ENCODE data around the gene ERBB4. TPM values are rescaled to one million over a fixed set of nuclear protein-coding genes. Genes with fewer than 3 reads are reported as not detected.

ERBB4 gene
- total RNA-seq, 3 donors from 2014 or later: 1.6 to 53.1 (median 18.4) TPM

DNA sequence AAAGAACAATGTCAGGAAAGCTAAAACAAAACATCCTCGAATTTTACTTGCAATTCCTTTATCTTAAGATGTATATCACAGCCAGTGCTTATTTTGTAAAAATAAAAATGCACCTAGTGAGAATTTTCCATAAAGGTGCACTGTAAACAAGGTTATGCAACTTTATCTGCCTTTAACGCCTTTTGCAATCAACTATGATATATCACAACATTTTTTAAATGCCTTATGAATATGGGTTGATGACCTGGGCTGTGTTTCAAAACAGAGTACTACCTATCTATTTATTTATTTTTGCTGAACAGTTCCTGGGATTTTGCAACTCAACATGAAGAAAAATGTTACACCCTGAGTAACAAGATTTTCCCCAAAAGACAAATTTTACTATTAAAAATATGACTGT, 1112.4 kb downstream of the ERBB4 start:
- no peak overlapping the region for H3K27ac ChIP-seq
- no peaks in the 10 kb centered on the region for H3K36me3 ChIP-seq
- no peak for DNase-seq (ENCODE audit: low spot score in 2 of 2)
- H3K4me3 ChIP-seq: no peak overlapping the region
- H3K4me1 ChIP-seq: no peaks in the 10 kb centered on the region
- TF ChIP-seq, protein P1, sequence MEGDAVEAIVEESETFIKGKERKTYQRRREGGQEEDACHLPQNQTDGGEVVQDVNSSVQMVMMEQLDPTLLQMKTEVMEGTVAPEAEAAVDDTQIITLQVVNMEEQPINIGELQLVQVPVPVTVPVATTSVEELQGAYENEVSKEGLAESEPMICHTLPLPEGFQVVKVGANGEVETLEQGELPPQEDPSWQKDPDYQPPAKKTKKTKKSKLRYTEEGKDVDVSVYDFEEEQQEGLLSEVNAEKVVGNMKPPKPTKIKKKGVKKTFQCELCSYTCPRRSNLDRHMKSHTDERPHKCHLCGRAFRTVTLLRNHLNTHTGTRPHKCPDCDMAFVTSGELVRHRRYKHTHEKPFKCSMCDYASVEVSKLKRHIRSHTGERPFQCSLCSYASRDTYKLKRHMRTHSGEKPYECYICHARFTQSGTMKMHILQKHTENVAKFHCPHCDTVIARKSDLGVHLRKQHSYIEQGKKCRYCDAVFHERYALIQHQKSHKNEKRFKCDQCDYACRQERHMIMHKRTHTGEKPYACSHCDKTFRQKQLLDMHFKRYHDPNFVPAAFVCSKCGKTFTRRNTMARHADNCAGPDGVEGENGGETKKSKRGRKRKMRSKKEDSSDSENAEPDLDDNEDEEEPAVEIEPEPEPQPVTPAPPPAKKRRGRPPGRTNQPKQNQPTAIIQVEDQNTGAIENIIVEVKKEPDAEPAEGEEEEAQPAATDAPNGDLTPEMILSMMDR (IDR thresholded peaks at IDR 0.05): no peak
- TF ChIP-seq POLR2AphosphoS5 (IDR thresholded peaks at IDR 0.05): no peak
- no peak for TF ChIP-seq POLR2A (IDR thresholded peaks at IDR 0.05)
- H3K9me3 ChIP-seq: no peaks in the 10 kb centered on the region
- intact Hi-C loops (cut with DNase I; ENCODE audit: low total_unique reads): no loop called here
- H3K27me3 ChIP-seq: no peaks in the 10 kb centered on the region

GRCh38 chr2:211423018-211423417, 1115.6 kb downstream of the ERBB4 start:
- Histone ChIP-seq H3K36me3 (no peaks in the 10 kb centered on the region), H3K27ac (no peak overlapping the region), H3K4me3 (no peak overlapping the region), H3K9me3 (no peaks in the 10 kb centered on the region), H3K27me3 (no peaks in the 10 kb centered on the region), H3K4me1 (no peaks in the 10 kb centered on the region)
- no peak for DNase-seq (ENCODE audit: low spot score in 2 of 2)
- TF ChIP-seq POLR2AphosphoS5 (IDR thresholded peaks at IDR 0.05) (no peak), POLR2A (IDR thresholded peaks at IDR 0.05) (no peak)
- TF ChIP-seq, protein P1 (IDR thresholded peaks at IDR 0.05): no peak
- intact Hi-C loops (cut with DNase I; ENCODE audit: low total_unique reads): no loop called here

DNA sequence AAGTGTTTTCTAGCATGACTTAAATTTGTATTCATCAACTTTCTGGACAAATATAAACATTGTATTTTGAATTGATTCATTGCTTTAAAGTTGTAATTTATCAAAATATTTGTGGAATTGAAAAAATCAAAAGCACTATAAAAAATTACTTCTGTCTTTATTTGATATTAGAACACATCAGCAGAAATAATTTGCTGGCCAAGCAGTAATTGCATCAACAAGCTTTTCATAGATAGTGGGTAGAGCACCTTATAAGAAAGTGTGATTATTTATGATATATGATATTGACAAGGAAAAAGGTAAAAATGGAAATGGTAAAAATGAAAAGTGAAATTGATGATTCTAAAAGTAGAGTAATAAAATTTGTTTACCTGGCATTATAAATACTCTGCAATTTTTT, 1121.1 kb downstream of the ERBB4 start:
- intact Hi-C loops (cut with DNase I; ENCODE audit: low total_unique reads): no loop called here
- no peak overlapping the region for H3K27ac ChIP-seq
- TF ChIP-seq POLR2AphosphoS5 (IDR thresholded peaks at IDR 0.05): no peak
- no peak for TF ChIP-seq POLR2A (IDR thresholded peaks at IDR 0.05)
- TF ChIP-seq, protein P1 (IDR thresholded peaks at IDR 0.05): no peak
- no peak overlapping the region for H3K4me3 ChIP-seq
- no peaks in the 10 kb centered on the region for H3K9me3 ChIP-seq
- DNase-seq (ENCODE audit: low spot score in 2 of 2): no peak
- no peaks in the 10 kb centered on the region for H3K36me3 ChIP-seq
- H3K27me3 ChIP-seq: no peaks in the 10 kb centered on the region
- H3K4me1 ChIP-seq: no peaks in the 10 kb centered on the region

DNA sequence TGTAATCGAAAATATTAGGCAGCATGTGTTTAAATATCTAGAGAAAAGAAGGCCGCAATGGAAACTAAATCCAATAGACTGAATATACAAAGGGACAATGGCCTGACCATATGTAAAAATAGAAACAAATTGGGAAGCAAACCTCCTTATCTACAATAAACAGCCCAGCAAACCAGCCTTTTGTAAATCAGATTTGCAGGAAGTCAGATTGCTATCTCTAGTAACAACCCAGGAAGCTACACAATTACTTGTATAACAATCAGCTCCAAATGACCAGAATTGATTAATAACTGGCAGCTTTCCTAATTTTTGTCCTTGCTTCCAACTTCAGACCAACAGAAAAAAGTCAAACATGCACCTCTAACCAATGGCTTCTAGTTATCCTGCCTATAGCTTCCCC, 1122.2 kb downstream of the ERBB4 start:
- Histone ChIP-seq H3K36me3 (no peaks in the 10 kb centered on the region), H3K27me3 (no peaks in the 10 kb centered on the region), H3K9me3 (no peaks in the 10 kb centered on the region), H3K4me3 (no peak overlapping the region), H3K27ac (no peak overlapping the region), H3K4me1 (no peaks in the 10 kb centered on the region)
- TF ChIP-seq, protein P1 (IDR thresholded peaks at IDR 0.05): no peak
- TF ChIP-seq POLR2AphosphoS5 (IDR thresholded peaks at IDR 0.05) (no peak), POLR2A (IDR thresholded peaks at IDR 0.05) (no peak)
- DNase-seq (ENCODE audit: low spot score in 2 of 2): no peak
- intact Hi-C loops (cut with DNase I; ENCODE audit: low total_unique reads): no loop called here

- no peak overlapping the region for H3K27ac ChIP-seq
Observed at GRCh38 chr2:211413746-211414145, 1124.9 kb downstream of the ERBB4 start.

More at GRCh38 chr2:211413746-211414145, 1124.9 kb downstream of the ERBB4 start:
- TF ChIP-seq POLR2AphosphoS5 (IDR thresholded peaks at IDR 0.05): no peak
- TF ChIP-seq, protein P1 (IDR thresholded peaks at IDR 0.05): no peak
- no peaks in the 10 kb centered on the region for H3K36me3 ChIP-seq
- H3K9me3 ChIP-seq: no peaks in the 10 kb centered on the region
- no peak for DNase-seq (ENCODE audit: low spot score in 2 of 2)
- H3K4me1 ChIP-seq: no peaks in the 10 kb centered on the region
- no peaks in the 10 kb centered on the region for H3K27me3 ChIP-seq
- H3K4me3 ChIP-seq: no peak overlapping the region
- intact Hi-C loops (cut with DNase I; ENCODE audit: low total_unique reads): no loop called here

Measured in breast epithelium (tissue), 4 donors.